Measurements from ENCODE around the gene BEST4.

DNA sequence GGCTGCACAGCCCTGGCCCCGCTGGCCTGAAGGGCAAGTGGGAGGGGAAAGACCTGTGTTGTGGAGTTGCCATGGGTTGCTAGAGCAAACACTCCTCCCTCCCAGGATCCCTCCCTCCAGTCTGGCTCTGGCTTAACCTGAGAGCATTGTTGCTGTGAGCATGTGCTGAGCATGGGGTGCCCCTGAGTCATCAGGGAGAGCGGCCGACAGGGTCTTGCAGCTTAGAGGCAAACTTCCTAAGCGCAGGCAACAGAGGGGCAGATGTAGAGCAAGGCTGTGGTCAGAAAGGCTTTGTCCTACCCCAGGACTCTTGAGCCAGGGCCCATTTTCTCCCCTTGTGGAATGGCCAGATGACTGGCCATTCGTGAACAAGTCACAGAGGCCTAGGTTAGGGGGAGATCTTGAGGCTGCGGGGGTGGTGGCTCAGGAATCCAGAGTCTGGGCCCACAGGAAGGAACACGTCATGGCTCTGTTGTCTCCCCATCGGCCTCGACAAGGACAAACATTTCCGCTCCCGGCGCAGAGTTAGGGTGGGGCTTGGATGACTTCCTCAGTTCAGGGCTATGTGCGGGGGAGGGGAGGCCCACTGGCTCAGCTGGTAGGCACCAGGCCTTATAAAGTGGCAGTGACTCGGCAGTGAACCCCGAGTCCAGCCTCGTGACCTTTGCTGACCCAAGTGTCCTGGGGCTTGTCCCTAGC is 19.5 kb upstream of the BEST4 start:
- peak in 1 of 2 experiments; percentile 80; a peak in 2 of 3 replicates for TF ChIP-seq POLR2A (IDR thresholded peaks at IDR 0.05; ENCODE audit: control extremely low read depth in 1 of 2, low read depth in 2 of 2, low read length in 2 of 2)
- TF ChIP-seq, protein P1, sequence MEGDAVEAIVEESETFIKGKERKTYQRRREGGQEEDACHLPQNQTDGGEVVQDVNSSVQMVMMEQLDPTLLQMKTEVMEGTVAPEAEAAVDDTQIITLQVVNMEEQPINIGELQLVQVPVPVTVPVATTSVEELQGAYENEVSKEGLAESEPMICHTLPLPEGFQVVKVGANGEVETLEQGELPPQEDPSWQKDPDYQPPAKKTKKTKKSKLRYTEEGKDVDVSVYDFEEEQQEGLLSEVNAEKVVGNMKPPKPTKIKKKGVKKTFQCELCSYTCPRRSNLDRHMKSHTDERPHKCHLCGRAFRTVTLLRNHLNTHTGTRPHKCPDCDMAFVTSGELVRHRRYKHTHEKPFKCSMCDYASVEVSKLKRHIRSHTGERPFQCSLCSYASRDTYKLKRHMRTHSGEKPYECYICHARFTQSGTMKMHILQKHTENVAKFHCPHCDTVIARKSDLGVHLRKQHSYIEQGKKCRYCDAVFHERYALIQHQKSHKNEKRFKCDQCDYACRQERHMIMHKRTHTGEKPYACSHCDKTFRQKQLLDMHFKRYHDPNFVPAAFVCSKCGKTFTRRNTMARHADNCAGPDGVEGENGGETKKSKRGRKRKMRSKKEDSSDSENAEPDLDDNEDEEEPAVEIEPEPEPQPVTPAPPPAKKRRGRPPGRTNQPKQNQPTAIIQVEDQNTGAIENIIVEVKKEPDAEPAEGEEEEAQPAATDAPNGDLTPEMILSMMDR (IDR thresholded peaks at IDR 0.05; ENCODE audit: control extremely low read depth in 1 of 3, insufficient read depth in 1 of 3, low read depth in 1 of 3, low read length in 3 of 3): no peak
- TF ChIP-seq ATF3 (IDR thresholded peaks at IDR 0.05; ENCODE audit: insufficient read depth, low read depth, low read length): no peak
